PFSK-1 (cell line): Measurements from ENCODE around the gene AXDND1. TPM values are rescaled to one million over a fixed set of nuclear protein-coding genes. Genes with fewer than 3 reads are reported as not detected.

ENCODE experiments used
- FOXP2 ChIP-seq: optimal IDR thresholded peaks from 2 replicates; pipeline ENCODE3; 2011; ENCODE audit warnings: borderline replicate concordance, control low read depth, inconsistent platforms; ENCODE audit not compliant: insufficient read depth; ENCODE audit errors: extremely low read length, extremely low read depth
- POLR2AphosphoS5 ChIP-seq: IDR thresholded peaks from 2 replicates; pipeline ENCODE4 v1.6.1; 2012; ENCODE audit warnings: low read depth, mild to moderate bottlenecking, control low read depth, low read length, moderate library complexity
- SIN3A ChIP-seq: IDR thresholded peaks from 2 replicates; pipeline ENCODE4 v1.6.1; 2012; ENCODE audit warnings: mild to moderate bottlenecking, low read length, moderate library complexity, borderline replicate concordance; ENCODE audit not compliant: insufficient read depth
- TAF1 ChIP-seq: IDR thresholded peaks from 2 replicates; pipeline ENCODE4 v1.6.1; 2012; ENCODE audit warnings: low read length, control low read depth, borderline replicate concordance; ENCODE audit not compliant: insufficient read depth
- polyA plus RNA-seq: library from polyadenylated mRNA; unstranded; fragments of >200 nt; gene quantifications from one replicate; pipeline ENCODE4 v1.2.1, GENCODE V29; 2012; ENCODE audit warnings: low read depth, missing spikeins; ENCODE audit not compliant: insufficient read length
- TF ChIP-seq, protein P1 (sequence below), 2 experiments: IDR thresholded peaks; 2 replicates each; pipeline versions ENCODE4 v1.6.1 to v1.8.0; 2011 to 2012; ENCODE audit warnings: low read depth in 2 of 2, low read length in 2 of 2, control low read depth in 1 of 2, inconsistent platforms in 1 of 2, mild to moderate bottlenecking in 1 of 2, moderate library complexity in 1 of 2; ENCODE audit not compliant: insufficient read depth in 1 of 2

AXDND1 gene, protein sequence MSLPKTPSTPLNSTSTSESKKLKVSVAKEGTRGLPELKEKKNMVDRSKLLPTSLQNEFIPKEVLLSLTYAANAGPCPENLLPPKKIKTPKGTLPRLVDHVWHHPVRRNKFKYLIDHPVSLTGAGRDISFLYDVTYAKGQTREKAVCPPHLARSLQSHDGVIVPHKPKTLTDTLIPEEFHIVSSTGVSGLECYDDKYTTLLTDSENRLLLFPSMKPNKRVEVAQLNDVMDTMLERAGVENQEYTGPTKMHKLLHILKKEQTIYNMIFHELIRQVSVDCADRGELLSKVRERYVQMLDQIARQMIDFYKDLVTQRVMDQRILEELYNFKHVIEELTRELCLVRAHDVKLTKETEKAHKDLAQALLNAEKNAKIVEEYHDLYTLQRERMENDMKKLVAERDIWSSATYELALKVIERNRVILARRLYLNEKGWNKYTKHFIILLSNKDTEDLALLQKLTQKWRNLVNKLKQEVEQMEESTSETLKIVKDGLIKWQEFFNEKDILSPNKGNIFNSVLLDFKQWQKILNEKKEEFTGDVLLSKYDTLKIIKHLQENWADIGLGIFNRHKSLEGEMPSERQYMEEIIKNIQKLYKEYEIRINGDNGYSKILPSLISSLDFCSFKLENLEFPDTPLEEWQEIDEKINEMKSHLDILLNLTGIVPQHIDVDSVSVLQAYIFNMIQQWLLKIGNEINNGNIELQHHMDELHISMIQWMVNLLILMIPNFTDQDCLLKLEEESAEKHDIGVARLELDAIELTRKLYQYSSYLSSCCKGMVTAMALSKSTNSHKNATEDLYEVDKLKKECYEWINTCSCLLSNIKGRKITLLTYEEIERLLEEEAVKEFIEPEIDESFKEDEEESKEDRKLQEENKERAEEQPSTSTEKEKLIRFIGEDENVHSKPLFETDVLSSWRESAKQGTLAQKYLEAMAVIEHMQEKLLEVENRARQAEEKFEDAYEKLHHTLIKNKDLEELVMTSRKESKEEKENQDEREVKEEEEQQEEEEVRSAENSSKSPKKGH
- polyA plus RNA-seq: not detected

DNA sequence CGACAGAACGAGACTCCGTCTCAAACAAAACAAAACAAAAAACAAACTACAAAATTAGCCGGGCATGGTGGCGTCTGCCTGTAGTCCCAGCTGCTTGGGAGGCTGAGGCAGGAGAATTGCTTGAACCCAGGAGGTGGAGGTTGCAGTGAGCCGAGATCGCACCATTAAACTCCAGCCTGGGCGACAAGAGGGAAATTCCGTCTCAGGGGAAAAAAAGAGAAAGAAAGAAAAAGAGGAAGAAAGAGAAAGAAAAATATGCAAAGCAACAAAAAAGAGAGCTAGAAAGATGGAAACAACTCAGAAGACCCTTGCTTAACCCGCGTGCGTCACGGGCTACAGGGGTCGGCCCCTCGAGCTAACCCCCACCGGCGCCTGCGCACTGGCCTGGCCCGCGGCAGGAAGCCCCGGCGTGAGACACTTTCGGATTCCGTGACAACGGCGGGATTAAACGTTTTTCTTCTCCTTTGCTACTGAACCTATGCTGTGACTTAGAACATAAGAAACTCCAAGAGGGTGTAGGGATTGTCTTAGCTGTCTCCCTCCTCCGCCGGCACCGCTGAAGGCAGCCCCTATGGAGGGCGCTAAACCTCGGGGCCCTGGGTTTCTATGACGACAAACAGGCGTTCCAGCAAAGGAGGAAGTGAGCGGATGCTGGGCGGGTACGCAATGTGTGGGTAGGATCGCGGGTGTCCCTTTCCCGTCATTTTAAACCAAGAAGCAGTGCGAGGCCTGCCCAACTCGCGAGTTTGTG, at the start of gene AXDND1:
TSS of gene AXDND1 (plus strand) at position 630 of the 751 bp plus-strand sequence. CDS start 539 bp downstream, outside the sequence.
- TF ChIP-seq SIN3A (peak; percentile 99), POLR2AphosphoS5 (peak; percentile 80), FOXP2 (no peak), TAF1 (peak; percentile 74; the same call in 1 of the 2 replicates)
- TF ChIP-seq, protein P1, sequence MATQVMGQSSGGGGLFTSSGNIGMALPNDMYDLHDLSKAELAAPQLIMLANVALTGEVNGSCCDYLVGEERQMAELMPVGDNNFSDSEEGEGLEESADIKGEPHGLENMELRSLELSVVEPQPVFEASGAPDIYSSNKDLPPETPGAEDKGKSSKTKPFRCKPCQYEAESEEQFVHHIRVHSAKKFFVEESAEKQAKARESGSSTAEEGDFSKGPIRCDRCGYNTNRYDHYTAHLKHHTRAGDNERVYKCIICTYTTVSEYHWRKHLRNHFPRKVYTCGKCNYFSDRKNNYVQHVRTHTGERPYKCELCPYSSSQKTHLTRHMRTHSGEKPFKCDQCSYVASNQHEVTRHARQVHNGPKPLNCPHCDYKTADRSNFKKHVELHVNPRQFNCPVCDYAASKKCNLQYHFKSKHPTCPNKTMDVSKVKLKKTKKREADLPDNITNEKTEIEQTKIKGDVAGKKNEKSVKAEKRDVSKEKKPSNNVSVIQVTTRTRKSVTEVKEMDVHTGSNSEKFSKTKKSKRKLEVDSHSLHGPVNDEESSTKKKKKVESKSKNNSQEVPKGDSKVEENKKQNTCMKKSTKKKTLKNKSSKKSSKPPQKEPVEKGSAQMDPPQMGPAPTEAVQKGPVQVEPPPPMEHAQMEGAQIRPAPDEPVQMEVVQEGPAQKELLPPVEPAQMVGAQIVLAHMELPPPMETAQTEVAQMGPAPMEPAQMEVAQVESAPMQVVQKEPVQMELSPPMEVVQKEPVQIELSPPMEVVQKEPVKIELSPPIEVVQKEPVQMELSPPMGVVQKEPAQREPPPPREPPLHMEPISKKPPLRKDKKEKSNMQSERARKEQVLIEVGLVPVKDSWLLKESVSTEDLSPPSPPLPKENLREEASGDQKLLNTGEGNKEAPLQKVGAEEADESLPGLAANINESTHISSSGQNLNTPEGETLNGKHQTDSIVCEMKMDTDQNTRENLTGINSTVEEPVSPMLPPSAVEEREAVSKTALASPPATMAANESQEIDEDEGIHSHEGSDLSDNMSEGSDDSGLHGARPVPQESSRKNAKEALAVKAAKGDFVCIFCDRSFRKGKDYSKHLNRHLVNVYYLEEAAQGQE (IDR thresholded peaks at IDR 0.05; ENCODE audit: insufficient read depth in 1 of 2, low read depth in 2 of 2, low read length in 2 of 2): no peak

DNA sequence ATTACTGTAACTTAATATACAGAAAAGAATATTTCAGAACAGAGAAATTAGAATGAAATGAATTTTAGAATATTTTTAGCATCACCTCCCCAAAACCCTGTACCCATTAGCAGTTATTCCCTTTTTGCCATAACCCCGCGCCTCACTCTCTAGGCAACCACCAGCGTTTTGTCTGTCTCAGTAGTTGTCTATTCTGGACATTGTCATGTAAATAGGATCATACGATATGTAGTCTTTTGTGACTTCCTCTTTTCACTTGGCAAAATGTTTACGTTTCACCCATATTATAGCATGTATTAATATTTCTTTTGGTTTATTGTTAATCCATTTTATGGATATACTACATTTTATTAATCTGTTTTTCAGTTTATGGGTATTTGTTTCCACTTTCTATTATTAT, 47.3 kb upstream of the AXDND1 start:
- TF ChIP-seq TAF1: no peak
- TF ChIP-seq, protein P1 (IDR thresholded peaks at IDR 0.05; ENCODE audit: insufficient read depth in 1 of 2, low read depth in 2 of 2, low read length in 2 of 2): no peak
- TF ChIP-seq SIN3A: no peak
- no peak for TF ChIP-seq POLR2AphosphoS5
- TF ChIP-seq FOXP2: no peak

DNA sequence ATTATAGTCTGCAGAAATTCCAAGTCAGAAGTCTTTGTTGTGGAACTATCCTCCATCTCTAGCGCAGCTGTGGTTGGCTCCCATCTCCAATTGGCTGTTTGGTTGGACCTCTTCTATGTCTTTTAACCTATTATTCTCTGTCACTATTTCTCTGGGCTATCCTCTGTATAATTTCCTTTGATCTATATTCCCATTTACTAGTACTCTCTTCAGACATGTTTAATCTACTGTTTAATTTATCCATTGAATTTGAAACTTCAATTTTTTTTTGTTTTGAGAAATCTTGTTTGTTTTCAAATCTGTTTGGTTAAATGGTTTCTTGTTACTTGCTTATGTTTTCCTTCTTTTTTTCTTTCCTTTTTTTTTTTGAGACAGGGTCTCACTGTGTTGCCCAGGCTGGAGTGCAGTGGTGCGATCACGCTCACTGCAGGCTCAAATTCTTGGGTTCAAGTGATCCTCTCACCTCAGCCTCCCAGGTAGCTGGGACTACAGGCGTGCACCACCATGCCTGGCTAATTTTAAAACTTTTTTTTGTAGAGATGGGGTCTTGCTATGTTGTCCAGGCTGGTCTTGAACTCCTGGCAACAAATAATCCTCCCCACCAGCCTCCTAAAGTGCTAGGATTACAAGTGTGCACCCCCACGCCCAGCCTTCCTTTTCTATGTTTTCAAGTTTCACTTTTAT, 44.1 kb upstream of the AXDND1 start:
- TF ChIP-seq, protein P1 (IDR thresholded peaks at IDR 0.05; ENCODE audit: insufficient read depth in 1 of 2, low read depth in 2 of 2, low read length in 2 of 2): no peak
- TF ChIP-seq SIN3A (no peak), POLR2AphosphoS5 (no peak), TAF1 (no peak), FOXP2 (no peak)

DNA sequence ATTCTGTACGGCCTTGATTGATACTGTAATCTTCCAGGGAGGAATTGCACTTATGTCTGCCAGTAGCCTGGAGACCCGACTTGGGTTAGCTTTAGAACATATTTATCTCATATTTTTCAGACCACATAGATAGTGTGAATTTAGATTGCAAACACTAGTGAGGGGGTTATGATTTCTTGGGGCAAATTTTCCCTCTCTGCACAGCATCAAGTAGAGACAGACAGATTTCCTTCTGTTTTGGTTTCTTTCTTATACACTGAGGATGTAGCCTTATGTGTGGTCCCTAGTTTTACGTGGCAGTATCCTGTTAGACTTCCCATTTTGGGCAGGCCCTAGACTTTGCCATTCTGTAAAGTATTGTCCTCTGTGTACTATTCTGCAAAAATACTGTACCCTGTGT, 43.2 kb upstream of the AXDND1 start:
- TF ChIP-seq SIN3A (no peak), POLR2AphosphoS5 (no peak), FOXP2 (no peak), TAF1 (no peak)
- TF ChIP-seq, protein P1 (IDR thresholded peaks at IDR 0.05; ENCODE audit: insufficient read depth in 1 of 2, low read depth in 2 of 2, low read length in 2 of 2): no peak
